ENCODE results near the gene CYP17A1. TPM values are rescaled to one million over a fixed set of nuclear protein-coding genes. Genes with fewer than 3 reads are reported as not detected.

Gene CYP17A1
- polyA plus RNA-seq, 2 of the 4 experiments (the other 2 are of a cell fraction) = not detected

GRCh38 chr10:102814873-102815661 lies 22.1 kb downstream of the CYP17A1 start:
- no peak for FAIRE-seq
- ATAC-seq = peak; percentile 36 to 49; a peak in 2 of 6 replicates
- CTCF ChIA-PET = interaction anchor here (1.1 to 1.9 kb wide), 3 partner anchors 82 to 103 kb away, joined by 3 to 6 read pairs (median 4); partner anchors contain the start of gene CNNM2
- Histone ChIP-seq H3K4me1 (no peaks in the 10 kb centered on the region), H3K9me3 (no peaks in the 10 kb centered on the region), H3K4me3 (no peak overlapping the region), H3K4me2 (no peak overlapping the region), H3K27ac (no peak overlapping the region)
- no peak for DNase-seq (ENCODE audit: low read depth in 1 of 2, low spot score in 1 of 2)
- POLR2A ChIA-PET = no interaction called here
- WGBS (ENCODE audit: missing lambda C conversion rate) = 91% methylated on average over 23 of the region's 23 CpGs
- TF ChIP-seq CBX8 (IDR thresholded peaks at IDR 0.05) (no peak), ZFP36 (IDR thresholded peaks at IDR 0.05; ENCODE audit: borderline replicate concordance, partially characterized antibody) (no peak), SREBF2 (IDR thresholded peaks at IDR 0.05) (no peak), CBX2 (IDR thresholded peaks at IDR 0.05; ENCODE audit: borderline replicate concordance, low read depth) (no peak), JUNB (IDR thresholded peaks at IDR 0.05) (no peak), HEYL (CRISPR knock-in tag; IDR thresholded peaks at IDR 0.05) (no peak)
- TF ChIP-seq, protein P1, sequence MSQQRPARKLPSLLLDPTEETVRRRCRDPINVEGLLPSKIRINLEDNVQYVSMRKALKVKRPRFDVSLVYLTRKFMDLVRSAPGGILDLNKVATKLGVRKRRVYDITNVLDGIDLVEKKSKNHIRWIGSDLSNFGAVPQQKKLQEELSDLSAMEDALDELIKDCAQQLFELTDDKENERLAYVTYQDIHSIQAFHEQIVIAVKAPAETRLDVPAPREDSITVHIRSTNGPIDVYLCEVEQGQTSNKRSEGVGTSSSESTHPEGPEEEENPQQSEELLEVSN (IDR thresholded peaks at IDR 0.05; ENCODE audit: borderline replicate concordance, low read depth) = no peak
- TF ChIP-seq, protein P2, sequence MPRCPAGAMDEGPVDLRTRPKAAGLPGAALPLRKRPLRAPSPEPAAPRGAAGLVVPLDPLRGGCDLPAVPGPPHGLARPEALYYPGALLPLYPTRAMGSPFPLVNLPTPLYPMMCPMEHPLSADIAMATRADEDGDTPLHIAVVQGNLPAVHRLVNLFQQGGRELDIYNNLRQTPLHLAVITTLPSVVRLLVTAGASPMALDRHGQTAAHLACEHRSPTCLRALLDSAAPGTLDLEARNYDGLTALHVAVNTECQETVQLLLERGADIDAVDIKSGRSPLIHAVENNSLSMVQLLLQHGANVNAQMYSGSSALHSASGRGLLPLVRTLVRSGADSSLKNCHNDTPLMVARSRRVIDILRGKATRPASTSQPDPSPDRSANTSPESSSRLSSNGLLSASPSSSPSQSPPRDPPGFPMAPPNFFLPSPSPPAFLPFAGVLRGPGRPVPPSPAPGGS (IDR thresholded peaks at IDR 0.05) = no peak
- TF ChIP-seq, protein P3, sequence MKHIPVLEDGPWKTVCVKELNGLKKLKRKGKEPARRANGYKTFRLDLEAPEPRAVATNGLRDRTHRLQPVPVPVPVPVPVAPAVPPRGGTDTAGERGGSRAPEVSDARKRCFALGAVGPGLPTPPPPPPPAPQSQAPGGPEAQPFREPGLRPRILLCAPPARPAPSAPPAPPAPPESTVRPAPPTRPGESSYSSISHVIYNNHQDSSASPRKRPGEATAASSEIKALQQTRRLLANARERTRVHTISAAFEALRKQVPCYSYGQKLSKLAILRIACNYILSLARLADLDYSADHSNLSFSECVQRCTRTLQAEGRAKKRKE (CRISPR knock-in tag; IDR thresholded peaks at IDR 0.05; ENCODE audit: low read depth) = no peak

GRCh38 chr10:102814453-102814871 lies 22.8 kb downstream of the CYP17A1 start:
- Histone ChIP-seq H3K4me3 (no peak overlapping the region), H3K27ac (no peak overlapping the region), H3K4me1 (no peaks in the 10 kb centered on the region), H3K9me3 (no peaks in the 10 kb centered on the region), H3K4me2 (no peak overlapping the region)
- CTCF ChIA-PET = no interaction called here
- 85% methylated on average over 8 of the region's 8 CpGs for WGBS (ENCODE audit: missing lambda C conversion rate)
- no peak for FAIRE-seq
- TF ChIP-seq EP300 (IDR thresholded peaks at IDR 0.05) (no peak), RARB (CRISPR knock-in tag; IDR thresholded peaks at IDR 0.05) (no peak), CBX8 (IDR thresholded peaks at IDR 0.05) (no peak), HOXB5 (CRISPR knock-in tag; IDR thresholded peaks at IDR 0.05) (no peak)
- POLR2A ChIA-PET = no interaction called here
- no peak for ATAC-seq
- DNase-seq (ENCODE audit: low read depth in 1 of 2, low spot score in 1 of 2) = no peak

GRCh38 chr10:102813734-102814452 lies 23.3 kb downstream of the CYP17A1 start:
- Histone ChIP-seq H3K4me3 (no peak overlapping the region), H3K27ac (no peak overlapping the region), H3K4me1 (no peaks in the 10 kb centered on the region), H3K9me3 (no peaks in the 10 kb centered on the region), H3K4me2 (no peak overlapping the region)
- DNase-seq (ENCODE audit: low read depth in 1 of 2, low spot score in 1 of 2) (no peak), ATAC-seq (no peak), FAIRE-seq (no peak)
- POLR2A ChIA-PET = no interaction called here
- CTCF ChIA-PET = interaction anchor here (1.3 to 1.6 kb wide), 2 partner anchors 7 to 61 kb away, joined by 3 to 5 read pairs; no protein-coding TSS in a partner anchor
- WGBS (ENCODE audit: missing lambda C conversion rate) = 84% methylated on average over 16 of the region's 16 CpGs
- TF ChIP-seq, protein P4, sequence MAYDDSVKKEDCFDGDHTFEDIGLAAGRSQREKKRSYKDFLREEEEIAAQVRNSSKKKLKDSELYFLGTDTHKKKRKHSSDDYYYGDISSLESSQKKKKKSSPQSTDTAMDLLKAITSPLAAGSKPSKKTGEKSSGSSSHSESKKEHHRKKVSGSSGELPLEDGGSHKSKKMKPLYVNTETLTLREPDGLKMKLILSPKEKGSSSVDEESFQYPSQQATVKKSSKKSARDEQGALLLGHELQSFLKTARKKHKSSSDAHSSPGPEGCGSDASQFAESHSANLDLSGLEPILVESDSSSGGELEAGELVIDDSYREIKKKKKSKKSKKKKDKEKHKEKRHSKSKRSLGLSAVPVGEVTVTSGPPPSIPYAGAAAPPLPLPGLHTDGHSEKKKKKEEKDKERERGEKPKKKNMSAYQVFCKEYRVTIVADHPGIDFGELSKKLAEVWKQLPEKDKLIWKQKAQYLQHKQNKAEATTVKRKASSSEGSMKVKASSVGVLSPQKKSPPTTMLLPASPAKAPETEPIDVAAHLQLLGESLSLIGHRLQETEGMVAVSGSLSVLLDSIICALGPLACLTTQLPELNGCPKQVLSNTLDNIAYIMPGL (CRISPR knock-in tag; IDR thresholded peaks at IDR 0.05; ENCODE audit: borderline replicate concordance) = no peak
- TF ChIP-seq POLR2A (IDR thresholded peaks at IDR 0.05; ENCODE audit: low read length) (no peak), CHD2 (IDR thresholded peaks at IDR 0.05; ENCODE audit: low read length, partially characterized antibody) (no peak), EP300 (IDR thresholded peaks at IDR 0.05) (no peak), NFE2L2 (conservative IDR thresholded peaks at IDR 0.05; ENCODE audit: low read length) (no peak), HES2 (IDR thresholded peaks at IDR 0.05) (no peak), GATA3 (IDR thresholded peaks at IDR 0.05; ENCODE audit: borderline replicate concordance) (no peak), ESRRA (IDR thresholded peaks at IDR 0.05; ENCODE audit: borderline replicate concordance, low read length) (no peak)
